A673 (cell line): ENCODE data around the gene FAM83D. TPM values are rescaled to one million over a fixed set of nuclear protein-coding genes. Genes with fewer than 3 reads are reported as not detected.

Experiments
- BruUV-seq: library from RNA; stranded (reverse); fragments of 400-500 nt; replicated peaks from 2 replicates; lab custom pipeline; 2021; lab: Mats Ljungman, UMichigan
- CTCF ChIA-PET: fragments of 300-600 bp; sonication (Branson Sonifier 250); formaldehyde crosslinking; loops from one replicate; lab custom pipeline; 2022; ENCODE audit warnings: antibody characterized with exemption; lab: Charles Lee
- POLR2A ChIA-PET: fragments of 300-600 bp; sonication (Branson Sonifier 250); formaldehyde crosslinking; loops from one replicate; lab custom pipeline; 2022; ENCODE audit warnings: antibody characterized with exemption; ENCODE audit not compliant: low non-redundant PET; lab: Charles Lee
- DNase-seq: peaks from one replicate; pipeline ENCODE4 v3.0.0-alpha.2; 2015; ENCODE audit warnings: low spot score
- H3K27ac ChIP-seq: fragments of 200-600 bp; sonication (generic); 2 replicates; pipeline ENCODE4 v1.5.1; 2016; ENCODE audit warnings: mixed run types, low read depth, mild to moderate bottlenecking, mixed read lengths, antibody characterized with exemption, low read length; ENCODE audit not compliant: poor library complexity, severe bottlenecking
- H3K27me3 ChIP-seq: fragments of 200-600 bp; sonication (generic); replicated peaks from 2 replicates; pipeline ENCODE4 v1.6.1; 2017; ENCODE audit warnings: mixed run types, low read depth, mild to moderate bottlenecking, mixed read lengths, antibody characterized with exemption, low read length; ENCODE audit not compliant: insufficient read depth, poor library complexity
- H3K36me3 ChIP-seq: fragments of 200-600 bp; sonication (generic); 2 replicates; pipeline ENCODE4 v1.6.1; 2016; ENCODE audit warnings: mixed run types, mild to moderate bottlenecking, mixed read lengths, antibody characterized with exemption, low read length; ENCODE audit not compliant: insufficient read depth, poor library complexity, severe bottlenecking
- H3K4me1 ChIP-seq: fragments of 200-600 bp; sonication (generic); 2 replicates; pipeline ENCODE4 v1.6.1; 2017; ENCODE audit warnings: mixed run types, mild to moderate bottlenecking, mixed read lengths, antibody characterized with exemption, low read length; ENCODE audit not compliant: insufficient read depth, poor library complexity, severe bottlenecking
- H3K4me3 ChIP-seq: fragments of 200-600 bp; sonication (generic); 2 replicates; pipeline ENCODE4 v1.5.1; 2016; ENCODE audit warnings: low read depth, mixed run types, mild to moderate bottlenecking, mixed read lengths, low read length; ENCODE audit not compliant: poor library complexity, severe bottlenecking
- H3K9me3 ChIP-seq: fragments of 200-600 bp; sonication (generic); 2 replicates; pipeline ENCODE4 v1.6.1; 2016; ENCODE audit warnings: mixed run types, low read depth, mild to moderate bottlenecking, mixed read lengths, antibody characterized with exemption, low read length; ENCODE audit not compliant: poor library complexity, severe bottlenecking
- CTCF ChIP-seq: fragments of 300-800, 200-600 bp; sonication (generic); conservative IDR thresholded peaks from 2 replicates; pipeline ENCODE4 v1.5.1; 2017; ENCODE audit warnings: low read depth, mild to moderate bottlenecking, antibody characterized with exemption, low read length, moderate library complexity, mixed read lengths
- EZH2 ChIP-seq: fragments of 200-600 bp; sonication (generic); IDR thresholded peaks from 2 replicates; pipeline ENCODE4 v1.6.1; 2017; ENCODE audit warnings: borderline replicate concordance, low read depth, mild to moderate bottlenecking, mixed read lengths, antibody characterized with exemption, low read length; ENCODE audit not compliant: poor library complexity, severe bottlenecking
- intact Hi-C: fragments of 100-400 bp; cut with micrococcal nuclease; formaldehyde crosslinking; loops from one replicate; pipeline ENCODE4 v1.10.0; 2022; ENCODE audit not compliant: unreplicated experiment
- total RNA-seq: library from RNA; stranded (reverse); gene quantifications from 2 replicates; pipeline ENCODE4 v1.2.3, GENCODE V29; 2021

Gene FAM83D
- total RNA-seq, 1 experiment from 2014 or later = 74.0 TPM

- Histone ChIP-seq H3K4me1 (no peaks in the 10 kb centered on the region), H3K27ac (no peak overlapping the region), H3K9me3 (no peaks in the 10 kb centered on the region), H3K4me3 (no peak overlapping the region), H3K27me3 (peaks cover 54% of the 10 kb centered on the region), H3K36me3 (no peaks in the 10 kb centered on the region)
- DNase-seq = peak; percentile 28
- BruUV-seq = no TSS peak
- TF ChIP-seq EZH2 = no peak
- no peak for TF ChIP-seq CTCF
- CTCF ChIA-PET = interaction anchor here (1.1 kb wide), 1 partner anchor 11 kb away, joined by 6 read pairs; no protein-coding TSS in a partner anchor
- POLR2A ChIA-PET = no interaction called here
- intact Hi-C loops = no loop called here
These were observed 45.1 kb upstream of the FAM83D start for GRCh38 chr20:38880952-38881735.

- no peak overlapping the region for H3K27ac ChIP-seq
- intact Hi-C loops = no loop called here
- H3K4me1 ChIP-seq = no peaks in the 10 kb centered on the region
- no peak for TF ChIP-seq EZH2
- TF ChIP-seq CTCF = no peak
- no peaks in the 10 kb centered on the region for H3K9me3 ChIP-seq
- no peaks in the 10 kb centered on the region for H3K36me3 ChIP-seq
- ChIA-PET CTCF (no interaction called here), POLR2A (no interaction called here)
- no TSS peak for BruUV-seq
- no peak overlapping the region for H3K4me3 ChIP-seq
- DNase-seq = no peak
- peaks cover 47% of the 10 kb centered on the region for H3K27me3 ChIP-seq
These were observed 44.3 kb upstream of the FAM83D start for GRCh38 chr20:38881806-38882440.

GRCh38 chr20:38882600-38882999, 43.6 kb upstream of the FAM83D start:
- H3K4me3 ChIP-seq = no peak overlapping the region

More at GRCh38 chr20:38882600-38882999, 43.6 kb upstream of the FAM83D start:
- Histone ChIP-seq H3K27me3 (peaks cover 43% of the 10 kb centered on the region), H3K27ac (no peak overlapping the region), H3K4me1 (no peaks in the 10 kb centered on the region), H3K9me3 (no peaks in the 10 kb centered on the region), H3K36me3 (no peaks in the 10 kb centered on the region)
- DNase-seq = no peak
- TF ChIP-seq CTCF = no peak
- TF ChIP-seq EZH2 = no peak
- ChIA-PET POLR2A (no interaction called here), CTCF (no interaction called here)
- intact Hi-C loops = no loop called here
- no TSS peak for BruUV-seq
